HG03354 (cell line): ENCODE data around the gene MCEMP1.

Experiments
- ATAC-seq: cut with Tn5 transposase; IDR thresholded peaks from one replicate; pipeline ENCODE4 v1.9.1; 2021; ENCODE audit warnings: mild to moderate bottlenecking; ENCODE audit not compliant: unreplicated experiment, poor library complexity, severe bottlenecking

MCEMP1 gene

GRCh38 chr19:7716762-7717161, 39.9 kb downstream of the MCEMP1 start:
- ATAC-seq, result no peak

- ATAC-seq, result no peak
Observed at GRCh38 chr19:7718668-7719067, 41.8 kb downstream of the MCEMP1 start.

- ATAC-seq, result no peak
Observed at GRCh38 chr19:7720351-7720750, 43.5 kb downstream of the MCEMP1 start.

DNA sequence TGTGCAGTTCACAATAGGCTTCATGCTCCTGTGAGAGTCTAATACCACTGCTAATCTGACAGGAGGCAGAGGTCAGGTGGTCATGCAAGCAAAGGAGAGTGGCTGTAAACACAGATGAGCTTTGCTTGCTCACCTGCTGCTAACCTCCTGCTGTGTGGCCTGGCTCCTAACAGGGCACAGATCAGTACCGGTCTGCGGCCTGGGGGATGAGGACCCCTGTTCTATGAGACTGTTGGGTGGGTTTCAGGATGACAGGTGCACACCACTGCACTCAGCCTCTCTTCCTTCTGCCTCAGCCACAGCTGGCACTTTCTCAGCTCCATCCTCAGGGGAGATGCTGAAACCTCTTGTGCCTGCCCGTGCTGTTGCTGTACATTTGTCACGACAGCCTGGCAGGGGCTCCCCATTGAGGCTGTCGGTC, 45.4 kb downstream of the MCEMP1 start:
- ATAC-seq, result peak; percentile 73

DNA sequence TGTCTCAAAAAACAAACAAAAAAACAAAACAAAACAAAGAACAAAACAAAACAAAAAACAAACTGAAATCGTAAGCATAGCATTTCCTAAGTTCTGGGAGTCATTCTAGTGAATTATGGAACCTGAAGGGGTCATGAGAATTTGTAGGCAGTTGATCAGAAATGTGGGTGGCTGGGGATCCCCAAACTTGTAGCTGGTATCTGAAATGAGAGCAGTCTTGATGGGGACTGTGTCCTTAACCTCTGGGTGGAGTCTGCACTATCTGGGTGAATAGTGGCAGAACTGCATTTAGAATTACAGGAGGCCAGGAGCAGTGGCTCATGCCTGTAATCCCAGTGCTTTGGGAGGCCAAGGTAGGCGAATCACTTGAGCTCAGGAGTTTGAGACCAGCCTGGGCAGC, 48.9 kb downstream of the MCEMP1 start:
- ATAC-seq, result no peak

DNA sequence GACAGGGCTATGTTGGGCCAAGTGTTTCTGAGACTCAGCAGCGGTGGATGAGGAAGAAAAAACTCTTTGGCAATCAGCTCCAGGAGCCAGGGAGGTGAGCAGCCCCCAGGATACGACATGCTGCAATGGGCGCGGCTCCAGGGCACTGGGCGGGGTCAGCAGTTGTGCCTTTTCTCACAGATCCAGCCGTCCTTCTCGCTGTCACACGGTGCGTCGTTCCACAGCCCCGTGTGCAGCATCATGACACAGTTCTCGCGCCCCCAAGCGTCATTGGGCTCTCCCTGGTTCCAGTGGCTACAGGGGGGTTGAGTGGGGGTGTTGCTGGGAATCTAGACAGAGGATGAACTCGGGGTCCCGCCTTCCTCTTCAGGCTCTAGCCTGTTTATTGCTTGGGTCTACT, 52.3 kb downstream of the MCEMP1 start:
- no peak for ATAC-seq
